DND-41 (cell line): Measurements from ENCODE around the gene KIAA1328.

Experiments used
- ATAC-seq: fragments of 200-7000 bp; cut with Tn5 transposase; 3 replicates; pipeline ENCODE4 v1.9.1; 2021; ENCODE audit warnings: low read depth; ENCODE audit not compliant: insufficient read depth
- DNase-seq: peaks from one replicate; pipeline ENCODE4 v3.0.0-alpha.2; 2020
- H2AFZ ChIP-seq: 2 replicates; pipeline ENCODE4 v1.6.0; 2012; ENCODE audit warnings: low read depth, low read length
- H3K27ac ChIP-seq: 2 replicates; pipeline ENCODE4 v1.5.1; 2012; ENCODE audit warnings: low read length, inconsistent platforms
- H3K27me3 ChIP-seq: fragments of 200-600 bp; sonication (generic); 2 replicates; pipeline ENCODE4 v1.6.0; 2012; ENCODE audit warnings: low read length, mild to moderate bottlenecking, inconsistent platforms; ENCODE audit not compliant: insufficient read depth, poor library complexity
- H3K36me3 ChIP-seq: 2 replicates; pipeline ENCODE4 v1.5.1; 2012; ENCODE audit warnings: low read length, inconsistent platforms; ENCODE audit not compliant: insufficient read depth
- H3K4me1 ChIP-seq: 2 replicates; pipeline ENCODE4 v1.5.1; 2012; ENCODE audit warnings: mild to moderate bottlenecking, low read length; ENCODE audit not compliant: insufficient read depth
- H3K4me2 ChIP-seq: 2 replicates; pipeline ENCODE4 v1.6.0; 2012; ENCODE audit warnings: mild to moderate bottlenecking, moderate library complexity, low read length, inconsistent platforms; ENCODE audit not compliant: insufficient read depth
- H3K4me3 ChIP-seq, 2 experiments: fragments of 200-600 bp in 1 of 2; shearing (Covaris generic) in 1 of 2; 2 replicates each; pipeline ENCODE4 v1.5.1; 2012 to 2016; ENCODE audit warnings: inconsistent platforms in 2 of 2, low read length in 2 of 2, mild to moderate bottlenecking in 2 of 2, low read depth in 1 of 2, moderate library complexity in 1 of 2
- H3K79me2 ChIP-seq: 2 replicates; pipeline ENCODE4 v1.6.0; 2012; ENCODE audit warnings: low read length, inconsistent platforms; ENCODE audit not compliant: insufficient read depth
- H3K9ac ChIP-seq: 2 replicates; pipeline ENCODE4 v1.6.0; 2012; ENCODE audit warnings: low read depth, mild to moderate bottlenecking, inconsistent platforms, low read length, moderate library complexity
- H3K9me3 ChIP-seq: 2 replicates; pipeline ENCODE4 v1.5.1; 2012; ENCODE audit warnings: low read length, moderate library complexity, mild to moderate bottlenecking, inconsistent platforms; ENCODE audit not compliant: insufficient read depth, severe bottlenecking
- H4K20me1 ChIP-seq: 2 replicates; pipeline ENCODE4 v1.6.0; 2012; ENCODE audit warnings: low read length; ENCODE audit not compliant: insufficient read depth
- CTCF ChIP-seq: IDR thresholded peaks from 2 replicates; pipeline ENCODE4 v1.5.1; 2012; ENCODE audit warnings: borderline replicate concordance, low read length, moderate library complexity, mild to moderate bottlenecking; ENCODE audit not compliant: poor library complexity, severe bottlenecking; ENCODE audit errors: extremely low read depth
- EZH2 ChIP-seq: IDR thresholded peaks from 3 replicates; pipeline ENCODE4 v1.6.1; 2012; ENCODE audit warnings: borderline replicate concordance, low read depth, mild to moderate bottlenecking, moderate library complexity, low read length, inconsistent platforms; ENCODE audit not compliant: severe bottlenecking

KIAA1328 gene

DNA sequence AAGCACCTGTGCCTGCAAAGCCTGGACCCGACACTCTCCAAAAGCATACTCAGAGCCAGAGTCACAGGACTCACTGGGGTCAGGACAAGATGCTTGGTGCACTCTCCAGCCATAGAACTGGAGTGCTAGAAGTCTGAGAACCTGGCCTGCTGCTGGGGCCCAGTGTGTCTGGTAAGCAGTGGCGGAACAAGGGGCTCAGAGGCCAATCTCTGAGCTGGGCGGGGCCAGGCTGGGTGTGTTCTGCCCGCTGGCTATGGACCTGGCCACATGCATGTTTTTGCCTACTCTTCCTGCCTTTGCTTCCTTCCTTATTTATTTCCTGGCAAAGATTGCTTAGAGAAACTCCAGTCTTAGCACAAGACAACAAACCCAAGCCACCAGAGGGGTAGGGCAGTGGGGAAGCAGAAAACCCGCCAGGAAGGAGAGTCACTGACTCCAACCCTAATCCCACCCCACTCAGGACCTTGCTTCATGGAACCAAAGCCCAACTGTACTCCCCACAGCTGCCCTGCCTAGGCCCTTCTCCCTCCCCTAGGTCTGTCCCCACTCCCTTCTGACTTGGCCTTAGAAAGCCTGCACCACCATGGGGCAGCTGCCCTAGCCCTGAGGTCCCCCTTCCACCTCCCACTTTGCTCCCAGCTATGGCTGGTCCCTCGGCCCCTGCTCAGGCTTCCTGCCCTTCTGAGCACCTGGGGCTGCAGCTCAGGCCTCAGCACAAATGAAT is 421.1 kb downstream of the KIAA1328 start:
- Histone ChIP-seq H3K9me3 (no peaks in the 10 kb centered on the region), H3K36me3 (no peaks in the 10 kb centered on the region), H3K4me1 (no peaks in the 10 kb centered on the region), H4K20me1 (no peaks in the 10 kb centered on the region; the same call in 1 of the 2 replicates), H3K27ac (no peak overlapping the region), H2AFZ (no peak overlapping the region), H3K9ac (no peak overlapping the region), H3K4me2 (no peak overlapping the region), H3K79me2 (no peaks in the 10 kb centered on the region), H3K4me3 (no peak overlapping the region), H3K27me3 (no peaks in the 10 kb centered on the region)
- no peak for ATAC-seq
- no peak for DNase-seq
- TF ChIP-seq CTCF (no peak), EZH2 (no peak)

DNA sequence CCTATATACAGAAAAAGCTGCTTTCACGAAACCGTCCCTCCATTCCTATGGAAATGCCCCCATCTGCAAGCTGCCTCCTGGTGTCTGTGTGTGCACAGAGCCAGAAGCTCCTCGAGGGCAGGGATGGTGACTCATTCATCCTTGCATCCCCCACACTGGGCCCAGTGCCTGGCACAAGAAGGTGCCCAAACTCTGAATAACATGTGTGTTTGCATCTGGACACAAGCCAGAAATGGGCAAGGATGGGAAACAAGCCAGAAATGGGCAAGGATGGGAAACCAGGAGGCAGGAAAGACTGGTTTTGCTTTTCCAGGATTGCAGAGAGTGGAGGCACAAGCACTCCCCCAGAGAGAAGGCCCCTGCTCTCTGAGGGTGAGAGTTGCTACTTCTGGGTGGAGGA is 422.8 kb downstream of the KIAA1328 start:
- no peaks in the 10 kb centered on the region for H3K4me1 ChIP-seq
- no peak overlapping the region for H3K9ac ChIP-seq
- H3K27ac ChIP-seq: no peak overlapping the region
- H3K79me2 ChIP-seq: no peaks in the 10 kb centered on the region
- ATAC-seq (no peak), DNase-seq (no peak)
- H3K36me3 ChIP-seq: no peaks in the 10 kb centered on the region
- no peak overlapping the region for H2AFZ ChIP-seq
- H4K20me1 ChIP-seq: no peaks in the 10 kb centered on the region; the same call in 1 of the 2 replicates
- TF ChIP-seq EZH2 (no peak), CTCF (no peak)
- no peak overlapping the region for H3K4me2 ChIP-seq
- no peak overlapping the region for H3K4me3 ChIP-seq
- H3K27me3 ChIP-seq: no peaks in the 10 kb centered on the region
- H3K9me3 ChIP-seq: no peaks in the 10 kb centered on the region

GRCh38 chr18:37252342-37252741 is 423.4 kb downstream of the KIAA1328 start:
- Histone ChIP-seq H2AFZ (no peak overlapping the region), H3K4me2 (no peak overlapping the region), H3K79me2 (no peaks in the 10 kb centered on the region), H3K36me3 (no peaks in the 10 kb centered on the region), H4K20me1 (no peaks in the 10 kb centered on the region; the same call in 1 of the 2 replicates), H3K9ac (no peak overlapping the region), H3K27ac (no peak overlapping the region), H3K4me1 (no peaks in the 10 kb centered on the region), H3K9me3 (no peaks in the 10 kb centered on the region), H3K27me3 (no peaks in the 10 kb centered on the region), H3K4me3 (no peak overlapping the region)
- DNase-seq: no peak
- ATAC-seq: no peak
- no peak for TF ChIP-seq CTCF
- TF ChIP-seq EZH2: no peak
